GM12801 (cell line): ENCODE measurements around the gene CCDC7.

Source experiments
- TF ChIP-seq, protein P1 (sequence below): IDR thresholded peaks from one replicate; pipeline ENCODE4 v1.5.1; 2011; ENCODE audit warnings: control low read depth; ENCODE audit not compliant: insufficient read length; ENCODE audit errors: extremely low read depth

The CCDC7 gene

DNA sequence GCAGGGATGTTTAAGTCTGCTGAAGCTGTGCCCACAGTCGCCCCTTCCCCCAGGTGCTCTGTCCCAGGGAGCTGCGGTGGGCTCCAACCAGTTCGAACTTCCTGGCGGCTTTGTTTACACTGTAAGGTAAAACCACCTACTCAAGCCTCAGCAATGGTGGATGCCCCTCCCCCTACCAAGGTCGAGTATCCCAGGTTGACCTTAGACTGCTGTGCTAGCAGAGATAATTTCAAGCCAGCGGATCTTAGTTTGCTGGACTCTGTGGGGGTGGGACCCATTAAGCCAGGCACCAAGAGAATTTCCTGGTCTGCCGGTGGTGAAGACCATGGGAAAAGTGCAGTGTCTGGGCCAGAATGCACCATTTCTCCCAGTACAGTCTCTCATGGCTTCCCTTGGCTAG lies 56.0 kb downstream of the CCDC7 start:
- TF ChIP-seq, protein P1, sequence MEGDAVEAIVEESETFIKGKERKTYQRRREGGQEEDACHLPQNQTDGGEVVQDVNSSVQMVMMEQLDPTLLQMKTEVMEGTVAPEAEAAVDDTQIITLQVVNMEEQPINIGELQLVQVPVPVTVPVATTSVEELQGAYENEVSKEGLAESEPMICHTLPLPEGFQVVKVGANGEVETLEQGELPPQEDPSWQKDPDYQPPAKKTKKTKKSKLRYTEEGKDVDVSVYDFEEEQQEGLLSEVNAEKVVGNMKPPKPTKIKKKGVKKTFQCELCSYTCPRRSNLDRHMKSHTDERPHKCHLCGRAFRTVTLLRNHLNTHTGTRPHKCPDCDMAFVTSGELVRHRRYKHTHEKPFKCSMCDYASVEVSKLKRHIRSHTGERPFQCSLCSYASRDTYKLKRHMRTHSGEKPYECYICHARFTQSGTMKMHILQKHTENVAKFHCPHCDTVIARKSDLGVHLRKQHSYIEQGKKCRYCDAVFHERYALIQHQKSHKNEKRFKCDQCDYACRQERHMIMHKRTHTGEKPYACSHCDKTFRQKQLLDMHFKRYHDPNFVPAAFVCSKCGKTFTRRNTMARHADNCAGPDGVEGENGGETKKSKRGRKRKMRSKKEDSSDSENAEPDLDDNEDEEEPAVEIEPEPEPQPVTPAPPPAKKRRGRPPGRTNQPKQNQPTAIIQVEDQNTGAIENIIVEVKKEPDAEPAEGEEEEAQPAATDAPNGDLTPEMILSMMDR = no peak

DNA sequence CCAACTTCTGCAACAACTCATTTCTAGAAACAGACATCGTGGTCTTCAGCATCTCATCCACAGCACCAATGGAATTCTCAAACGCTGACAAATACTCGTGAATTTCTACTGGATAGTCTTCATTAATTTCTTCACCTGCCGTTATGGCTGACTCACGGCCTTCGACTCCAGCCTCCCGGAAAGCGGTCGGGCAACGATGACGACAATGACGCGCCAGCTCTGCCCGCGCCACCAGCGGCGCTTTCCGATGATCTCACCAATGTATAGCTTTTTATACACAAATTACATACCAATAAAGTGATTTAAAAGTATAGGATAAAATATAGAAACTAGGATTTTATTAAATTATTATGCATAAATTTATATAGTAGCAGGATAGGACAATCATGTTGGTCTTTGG lies 65.7 kb downstream of the CCDC7 start:
- TF ChIP-seq, protein P1 = no peak

DNA sequence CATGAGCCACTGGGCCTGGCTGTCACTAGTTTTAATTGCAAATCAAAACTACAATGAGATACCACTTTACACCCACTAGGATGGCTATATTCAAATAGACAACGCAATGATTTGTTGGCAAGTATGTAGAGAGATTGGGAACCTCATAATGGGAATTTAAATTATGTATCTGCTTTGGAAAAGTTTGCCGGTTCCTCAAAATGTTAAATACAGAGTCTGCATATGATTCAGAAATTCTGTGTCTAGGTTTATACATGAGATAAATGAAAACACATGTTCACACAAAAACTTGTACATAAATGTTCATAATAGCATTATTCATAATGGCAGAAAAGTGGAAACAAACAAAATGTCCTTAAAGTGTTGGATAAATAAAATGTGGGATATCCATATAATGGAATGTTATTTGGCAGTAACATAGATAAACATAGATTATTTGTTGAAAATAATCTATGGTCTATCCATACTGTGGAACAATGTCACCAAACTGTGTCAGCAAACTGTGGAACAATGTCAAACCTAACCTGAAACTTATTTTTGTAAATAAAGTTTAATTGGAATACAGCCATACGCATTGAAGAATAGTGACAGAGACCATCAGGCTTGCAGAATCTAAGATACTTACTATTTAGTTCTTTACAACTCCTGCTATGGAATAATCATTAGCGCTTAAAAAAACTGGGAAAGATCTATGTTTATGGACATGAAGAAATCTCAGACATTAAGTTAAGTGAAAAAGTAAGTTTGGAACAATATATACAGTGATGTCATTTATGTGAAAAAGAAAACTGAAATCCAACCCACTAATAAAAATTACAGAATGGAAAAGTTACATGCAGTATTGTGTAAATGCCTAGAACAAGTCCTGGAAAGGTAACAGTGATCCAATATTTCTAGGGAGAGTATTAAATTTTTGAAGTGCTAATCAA lies 70.9 kb downstream of the CCDC7 start:
- TF ChIP-seq, protein P1 = no peak

DNA sequence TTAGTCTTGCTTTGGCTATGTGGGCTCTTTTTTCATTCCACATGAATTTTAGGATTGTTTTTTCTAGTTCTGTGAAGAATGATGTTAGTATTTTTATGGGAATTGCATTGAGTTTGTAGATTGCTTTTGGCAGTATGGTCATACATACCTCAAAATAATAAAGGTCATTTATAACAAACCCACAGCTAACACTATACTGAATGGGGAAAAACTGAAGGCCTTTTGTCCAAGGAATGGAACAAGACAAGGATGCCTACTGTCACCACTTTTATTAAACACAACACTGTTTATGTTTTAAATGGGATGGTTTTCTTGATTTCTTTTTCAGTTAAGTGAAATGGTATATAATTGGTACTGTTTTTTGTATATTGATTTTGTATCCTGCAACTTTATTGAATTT lies 84.3 kb downstream of the CCDC7 start:
- TF ChIP-seq, protein P1 = no peak

DNA sequence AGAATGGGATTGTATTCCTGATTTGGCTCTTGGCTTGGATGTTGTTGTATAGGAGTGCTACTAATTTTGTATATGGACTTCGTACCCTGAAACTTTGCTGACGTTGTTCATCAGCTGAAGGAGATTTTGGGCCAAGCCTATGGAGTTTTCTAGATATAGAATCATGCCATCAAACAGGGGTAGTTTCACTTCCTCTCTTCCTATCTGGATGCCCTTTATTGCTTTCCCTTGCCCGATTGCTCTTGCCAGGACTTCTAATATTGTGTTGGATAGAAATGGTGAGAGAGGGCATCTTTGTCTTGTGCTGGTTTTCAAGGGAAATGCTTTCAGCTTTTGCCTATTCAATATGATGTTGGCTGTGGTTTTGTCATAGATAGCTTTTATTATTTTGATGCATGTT lies 92.3 kb downstream of the CCDC7 start:
- TF ChIP-seq, protein P1 = no peak

DNA sequence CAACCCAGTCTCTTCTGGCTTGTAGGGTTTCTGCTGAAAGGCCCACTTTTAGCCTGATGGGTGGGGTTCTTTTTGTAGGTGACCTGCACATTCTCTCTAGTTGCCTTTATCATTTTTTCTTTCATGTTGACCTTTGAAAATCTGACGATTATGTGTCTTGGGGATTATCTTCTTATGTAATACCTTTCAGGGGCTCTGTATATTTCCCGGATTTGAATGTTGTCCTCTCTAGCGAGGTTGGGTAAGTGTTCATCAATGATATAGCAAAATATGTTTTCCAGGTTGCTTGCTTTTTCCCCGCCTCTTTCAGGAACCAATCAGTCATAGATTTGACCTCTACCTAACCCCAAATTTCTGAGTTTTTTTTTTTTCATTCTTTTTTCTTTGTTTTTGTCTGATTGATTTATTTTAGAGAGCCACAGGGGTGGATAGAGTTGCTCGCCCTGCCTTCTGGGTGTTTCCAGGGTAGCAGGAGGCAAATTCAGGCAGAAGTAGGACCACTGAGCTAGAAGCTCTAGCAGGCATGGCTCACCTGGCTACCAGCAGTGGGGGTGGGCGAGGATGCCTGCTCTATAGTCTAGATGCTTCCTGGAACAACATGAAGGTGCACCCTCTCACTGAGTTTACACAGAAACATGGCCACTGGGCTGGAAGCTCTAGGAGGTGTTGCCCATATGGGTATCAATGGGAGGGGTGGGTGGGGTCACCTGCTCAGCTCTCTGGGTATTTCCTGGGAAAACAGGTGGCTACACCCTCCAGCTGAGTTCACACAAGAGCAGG lies 94.9 kb downstream of the CCDC7 start:
- TF ChIP-seq, protein P1 = no peak

DNA sequence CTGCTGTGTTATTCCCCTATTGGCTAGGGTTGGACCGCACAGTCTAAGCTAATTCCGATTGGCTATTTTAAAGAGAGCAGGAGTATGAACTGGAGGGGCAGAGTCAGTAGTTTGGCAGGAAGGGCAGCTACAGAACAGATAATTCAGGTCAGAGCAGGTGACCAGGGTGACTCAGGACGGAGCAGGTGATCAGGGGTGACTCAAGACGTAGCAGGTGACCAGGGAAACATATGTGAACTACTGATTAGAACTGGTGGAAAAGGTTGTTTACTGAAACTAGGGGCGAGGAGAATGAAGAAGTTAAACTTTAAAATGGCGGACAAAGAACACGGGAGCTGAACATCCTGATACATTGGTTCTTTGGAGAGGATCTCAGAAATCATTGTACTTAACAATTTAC lies 102.3 kb downstream of the CCDC7 start:
- TF ChIP-seq, protein P1 = no peak
